ENCODE measurements around the gene CDH8. TPM values are rescaled to one million over a fixed set of nuclear protein-coding genes. Genes with fewer than 3 reads are reported as not detected.

Gene CDH8
- total and polyA plus RNA-seq, 2 donors (not counting 3 experiments of a cell fraction or from before 2014, with no cell fraction given) = not detected

DNA sequence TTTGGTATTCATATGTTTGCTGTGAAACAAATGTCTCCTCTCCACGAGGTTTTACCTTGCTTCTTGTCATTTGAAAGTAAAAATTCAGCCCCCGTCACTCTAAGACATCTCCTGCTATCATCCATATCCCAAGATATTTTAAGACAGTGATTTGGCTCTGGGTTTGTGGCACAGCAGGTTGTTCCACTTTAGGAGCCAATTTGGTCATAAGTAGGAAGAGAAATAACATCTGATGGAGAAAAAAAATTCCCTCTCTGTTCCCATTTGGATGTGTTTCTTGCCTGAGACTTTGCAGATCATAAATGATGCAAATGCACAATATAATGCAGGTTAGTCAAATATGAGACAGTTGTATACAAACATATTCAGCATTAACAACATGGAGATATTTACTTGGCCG lies 309.5 kb downstream of the CDH8 start:
- Histone ChIP-seq H3K36me3 (ENCODE audit: control insufficient read depth in 2 of 2, extremely low read depth in 1 of 2, insufficient read depth in 2 of 2, low read length in 2 of 2) (no peaks in the 10 kb centered on the region), H3K4me1 (ENCODE audit: control insufficient read depth, extremely low read depth, insufficient read depth, low read length) (no peaks in the 10 kb centered on the region), H3K9me1 (replicated peaks; ENCODE audit: control insufficient read depth, extremely low read depth, insufficient read depth, low read length) (no peaks in the 10 kb centered on the region), H4K20me1 (replicated peaks; ENCODE audit: control insufficient read depth, extremely low read depth, insufficient read depth, low read length) (no peaks in the 10 kb centered on the region), H3K9ac (replicated peaks; ENCODE audit: extremely low read depth, insufficient read depth, low read length) (no peak overlapping the region), H3K79me2 (ENCODE audit: control insufficient read depth, insufficient read depth, low read length) (no peaks in the 10 kb centered on the region), H3K4me3 (replicated peaks in 1 of 3; ENCODE audit: insufficient read depth in 1 of 3, low read depth in 1 of 3, low read length in 3 of 3) (no peak overlapping the region), H3K27me3 (ENCODE audit: control insufficient read depth in 2 of 2, insufficient read depth in 2 of 2, low read length in 2 of 2) (no peaks in the 10 kb centered on the region), H3K27ac (ENCODE audit: insufficient read depth, low read depth, low read length) (no peak overlapping the region), H3K9me3 (replicated peaks; ENCODE audit: control insufficient read depth, insufficient read depth, low read length) (no peaks in the 10 kb centered on the region), H3K4me2 (ENCODE audit: insufficient read depth, low read length) (no peak overlapping the region), H2AFZ (ENCODE audit: low read depth, low read length) (no peak overlapping the region)
- dilution Hi-C loops (cut with MboI; ENCODE audit: extremely low pct_ligation_motif_present, low sequenced_read_pairs) = no loop called here
- CTCF ChIA-PET = no interaction called here
- TF ChIP-seq JUN (IDR thresholded peaks at IDR 0.05; ENCODE audit: borderline replicate concordance, insufficient read depth, insufficient read length, low read depth) (no peak), POLR2AphosphoS5 (IDR thresholded peaks at IDR 0.05; ENCODE audit: insufficient read depth, low read depth, low read length) (no peak), GATA2 (IDR thresholded peaks at IDR 0.05; ENCODE audit: insufficient read depth, insufficient read length, low read depth, low read length) (no peak), POLR2A (IDR thresholded peaks at IDR 0.05; ENCODE audit: low read depth, low read length) (no peak), FOS (IDR thresholded peaks at IDR 0.05; ENCODE audit: borderline replicate concordance, insufficient read depth, low read length) (no peak), EZH2 (IDR thresholded peaks at IDR 0.05; ENCODE audit: borderline replicate concordance, low read depth, low read length, severe bottlenecking) (no peak), MYC (IDR thresholded peaks at IDR 0.05; ENCODE audit: low read depth, low read length) (no peak)
- TF ChIP-seq, protein P1, sequence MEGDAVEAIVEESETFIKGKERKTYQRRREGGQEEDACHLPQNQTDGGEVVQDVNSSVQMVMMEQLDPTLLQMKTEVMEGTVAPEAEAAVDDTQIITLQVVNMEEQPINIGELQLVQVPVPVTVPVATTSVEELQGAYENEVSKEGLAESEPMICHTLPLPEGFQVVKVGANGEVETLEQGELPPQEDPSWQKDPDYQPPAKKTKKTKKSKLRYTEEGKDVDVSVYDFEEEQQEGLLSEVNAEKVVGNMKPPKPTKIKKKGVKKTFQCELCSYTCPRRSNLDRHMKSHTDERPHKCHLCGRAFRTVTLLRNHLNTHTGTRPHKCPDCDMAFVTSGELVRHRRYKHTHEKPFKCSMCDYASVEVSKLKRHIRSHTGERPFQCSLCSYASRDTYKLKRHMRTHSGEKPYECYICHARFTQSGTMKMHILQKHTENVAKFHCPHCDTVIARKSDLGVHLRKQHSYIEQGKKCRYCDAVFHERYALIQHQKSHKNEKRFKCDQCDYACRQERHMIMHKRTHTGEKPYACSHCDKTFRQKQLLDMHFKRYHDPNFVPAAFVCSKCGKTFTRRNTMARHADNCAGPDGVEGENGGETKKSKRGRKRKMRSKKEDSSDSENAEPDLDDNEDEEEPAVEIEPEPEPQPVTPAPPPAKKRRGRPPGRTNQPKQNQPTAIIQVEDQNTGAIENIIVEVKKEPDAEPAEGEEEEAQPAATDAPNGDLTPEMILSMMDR (IDR thresholded peaks at IDR 0.05; ENCODE audit: extremely low read depth in 1 of 2, insufficient read depth in 1 of 2, low read depth in 1 of 2, low read length in 2 of 2) = no peak
- TF ChIP-seq, protein P2, sequence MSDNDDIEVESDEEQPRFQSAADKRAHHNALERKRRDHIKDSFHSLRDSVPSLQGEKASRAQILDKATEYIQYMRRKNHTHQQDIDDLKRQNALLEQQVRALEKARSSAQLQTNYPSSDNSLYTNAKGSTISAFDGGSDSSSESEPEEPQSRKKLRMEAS (IDR thresholded peaks at IDR 0.05; ENCODE audit: insufficient read depth, insufficient read length) = no peak
- FAIRE-seq = no peak
- DNase-seq (ENCODE audit: low read depth, low spot score) = no peak
- BruUV-seq (replicated peaks) = no TSS peak
- POLR2A ChIA-PET = no interaction called here
- intact Hi-C loops (cut with micrococcal nuclease) = no loop called here
